Karpas-422 (cell line): ENCODE measurements around the gene CELF4. TPM values are rescaled to one million over a fixed set of nuclear protein-coding genes. Genes with fewer than 3 reads are reported as not detected.

Experiments
- DNase-seq: peaks from one replicate; pipeline ENCODE4 v3.0.0-alpha.2; 2015
- H2AFZ ChIP-seq: fragments of 200-600 bp; sonication (generic); 2 replicates; pipeline ENCODE4 v1.6.1; 2014; ENCODE audit warnings: antibody characterized with exemption, low read length, mixed read lengths
- H3K27ac ChIP-seq: fragments of 200-600 bp; sonication (generic); 2 replicates; pipeline ENCODE4 v1.5.1; 2014; ENCODE audit warnings: mild to moderate bottlenecking, low read length, moderate library complexity
- H3K27me3 ChIP-seq: fragments of 200-600 bp; sonication (generic); 2 replicates; pipeline ENCODE4 v1.6.1; 2014; ENCODE audit warnings: low read length, mixed read lengths
- H3K36me3 ChIP-seq: fragments of 200-600 bp; sonication (generic); 2 replicates; pipeline ENCODE4 v1.6.1; 2014; ENCODE audit warnings: low read length, mixed read lengths; ENCODE audit not compliant: insufficient read depth
- H3K4me1 ChIP-seq: fragments of 200-600 bp; sonication (generic); 2 replicates; pipeline ENCODE4 v1.6.1; 2014; ENCODE audit warnings: mild to moderate bottlenecking, low read length, mixed read lengths
- H3K4me2 ChIP-seq: fragments of 200-600 bp; sonication (generic); 2 replicates; pipeline ENCODE4 v1.6.1; 2014; ENCODE audit warnings: low read length, low read depth, mild to moderate bottlenecking; ENCODE audit not compliant: poor library complexity, severe bottlenecking
- H3K4me3 ChIP-seq: fragments of 200-600 bp; sonication (generic); 2 replicates; pipeline ENCODE4 v1.5.1; 2014; ENCODE audit warnings: mild to moderate bottlenecking, antibody characterized with exemption, low read length, mixed read lengths
- H3K79me2 ChIP-seq: fragments of 200-600 bp; sonication (generic); 2 replicates; pipeline ENCODE4 v1.6.1; 2014; ENCODE audit warnings: mild to moderate bottlenecking, low read length, mixed read lengths
- H3K9ac ChIP-seq: fragments of 200-600 bp; sonication (generic); 2 replicates; pipeline ENCODE4 v1.6.0; 2014; ENCODE audit warnings: low read length
- H3K9me2 ChIP-seq: fragments of 200-600 bp; sonication (generic), shearing (Covaris generic); replicated peaks from 2 replicates; pipeline ENCODE4 v1.6.0; 2014; ENCODE audit warnings: mild to moderate bottlenecking, low read length, moderate library complexity; ENCODE audit not compliant: insufficient read depth
- H3K9me3 ChIP-seq: fragments of 300-700, 200-600 bp; sonication (generic); 2 replicates; pipeline ENCODE4 v1.6.1; 2014; ENCODE audit warnings: low read length, mixed read lengths
- H4K20me1 ChIP-seq: fragments of 200-600 bp; sonication (generic); 2 replicates; pipeline ENCODE4 v1.6.1; 2014; ENCODE audit warnings: mild to moderate bottlenecking, antibody characterized with exemption, low read length, low read depth; ENCODE audit not compliant: insufficient read depth
- total RNA-seq: library from RNA; depleted of rRNA; stranded (reverse); fragments of >200 nt; shearing (Covaris generic); gene quantifications from 2 replicates; pipeline ENCODE4 v1.2.3, GENCODE V29; 2014; ENCODE audit warnings: low replicate concordance

Gene CELF4
- total RNA-seq, 1 experiment from 2014 or later = not detected

GRCh38 chr18:37275237-37275741 lies 290.3 kb downstream of the CELF4 start:
- DNase-seq = no peak
- H3K27me3 ChIP-seq = no peaks in the 10 kb centered on the region
- no peaks in the 10 kb centered on the region for H3K4me1 ChIP-seq
- H3K9me2 ChIP-seq = 0 out of 2 replicates have a peak, but pooled peaks cover 2% of the 10 kb centered on the region
- no peaks in the 10 kb centered on the region for H3K36me3 ChIP-seq
- H2AFZ ChIP-seq = no peak overlapping the region
- no peak overlapping the region for H3K4me2 ChIP-seq
- no peak overlapping the region for H3K27ac ChIP-seq
- H3K9me3 ChIP-seq = no peaks in the 10 kb centered on the region
- no peaks in the 10 kb centered on the region for H4K20me1 ChIP-seq
- H3K9ac ChIP-seq = no peak overlapping the region
- no peaks in the 10 kb centered on the region for H3K79me2 ChIP-seq
- no peak overlapping the region for H3K4me3 ChIP-seq

GRCh38 chr18:37274309-37275236 lies 291.0 kb downstream of the CELF4 start:
- Histone ChIP-seq H3K36me3 (no peaks in the 10 kb centered on the region), H3K9me2 (0 out of 2 replicates have a peak, but pooled peaks cover 4% of the 10 kb centered on the region), H3K4me1 (no peaks in the 10 kb centered on the region), H4K20me1 (no peaks in the 10 kb centered on the region), H3K27me3 (no peaks in the 10 kb centered on the region), H3K9ac (no peak overlapping the region), H3K4me2 (no peak overlapping the region), H2AFZ (no peak overlapping the region), H3K9me3 (no peaks in the 10 kb centered on the region), H3K27ac (no peak overlapping the region), H3K79me2 (no peaks in the 10 kb centered on the region), H3K4me3 (no peak overlapping the region)
- DNase-seq = no peak

GRCh38 chr18:37272841-37273240 lies 292.8 kb downstream of the CELF4 start:
- Histone ChIP-seq H3K9ac (no peak overlapping the region), H3K79me2 (no peaks in the 10 kb centered on the region), H3K36me3 (no peaks in the 10 kb centered on the region), H3K9me3 (no peaks in the 10 kb centered on the region), H2AFZ (no peak overlapping the region), H3K4me2 (no peak overlapping the region), H3K4me3 (no peak overlapping the region), H3K27me3 (no peaks in the 10 kb centered on the region), H3K27ac (no peak overlapping the region), H3K4me1 (peaks cover 10% of the 10 kb centered on the region), H4K20me1 (no peaks in the 10 kb centered on the region), H3K9me2 (0 out of 2 replicates have a peak, but pooled peaks cover 4% of the 10 kb centered on the region)
- DNase-seq = no peak

GRCh38 chr18:37272226-37272625 lies 293.4 kb downstream of the CELF4 start:
- H2AFZ ChIP-seq = no peak overlapping the region
- H3K27ac ChIP-seq = no peak overlapping the region
- no peaks in the 10 kb centered on the region for H3K79me2 ChIP-seq
- H3K4me3 ChIP-seq = no peak overlapping the region
- DNase-seq = no peak
- H3K4me1 ChIP-seq = peaks cover 10% of the 10 kb centered on the region
- 0 out of 2 replicates have a peak, but pooled peaks cover 4% of the 10 kb centered on the region for H3K9me2 ChIP-seq
- no peaks in the 10 kb centered on the region for H3K27me3 ChIP-seq
- H3K9me3 ChIP-seq = no peaks in the 10 kb centered on the region
- no peaks in the 10 kb centered on the region for H4K20me1 ChIP-seq
- H3K36me3 ChIP-seq = no peaks in the 10 kb centered on the region
- no peak overlapping the region for H3K9ac ChIP-seq
- no peak overlapping the region for H3K4me2 ChIP-seq

- 0 out of 2 replicates have a peak, but pooled peaks cover 4% of the 10 kb centered on the region for H3K9me2 ChIP-seq
- no peaks in the 10 kb centered on the region for H3K27me3 ChIP-seq
- H3K9ac ChIP-seq = no peak overlapping the region
- H3K4me3 ChIP-seq = no peak overlapping the region
- H3K4me1 ChIP-seq = peaks cover 10% of the 10 kb centered on the region
- no peak overlapping the region for H2AFZ ChIP-seq
- H3K4me2 ChIP-seq = no peak overlapping the region
- no peaks in the 10 kb centered on the region for H3K79me2 ChIP-seq
- H3K9me3 ChIP-seq = no peaks in the 10 kb centered on the region
- no peak for DNase-seq
- H4K20me1 ChIP-seq = no peaks in the 10 kb centered on the region
- H3K36me3 ChIP-seq = no peaks in the 10 kb centered on the region
- no peak overlapping the region for H3K27ac ChIP-seq
Observed at GRCh38 chr18:37270666-37271052, 294.9 kb downstream of the CELF4 start.

GRCh38 chr18:37270038-37270665 lies 295.4 kb downstream of the CELF4 start:
- peak; percentile 71 for DNase-seq
- H3K4me1 ChIP-seq = peaks cover 10% of the 10 kb centered on the region
- H3K9me3 ChIP-seq = no peaks in the 10 kb centered on the region
- 0 out of 2 replicates have a peak, but pooled peaks cover 4% of the 10 kb centered on the region for H3K9me2 ChIP-seq
- no peak overlapping the region for H3K9ac ChIP-seq
- H3K27ac ChIP-seq = no peak overlapping the region
- no peak overlapping the region for H3K4me3 ChIP-seq
- no peaks in the 10 kb centered on the region for H3K79me2 ChIP-seq
- no peaks in the 10 kb centered on the region for H3K27me3 ChIP-seq
- no peaks in the 10 kb centered on the region for H3K36me3 ChIP-seq
- no peak overlapping the region for H3K4me2 ChIP-seq
- no peak overlapping the region for H2AFZ ChIP-seq
- no peaks in the 10 kb centered on the region for H4K20me1 ChIP-seq

- H3K9ac ChIP-seq = no peak overlapping the region
- H3K9me2 ChIP-seq = 0 out of 2 replicates have a peak, but pooled peaks cover 4% of the 10 kb centered on the region
- H3K4me2 ChIP-seq = no peak overlapping the region
- H3K27me3 ChIP-seq = no peaks in the 10 kb centered on the region
- H4K20me1 ChIP-seq = no peaks in the 10 kb centered on the region
- no peak overlapping the region for H3K27ac ChIP-seq
- no peak overlapping the region for H3K4me3 ChIP-seq
- H3K4me1 ChIP-seq = peaks cover 10% of the 10 kb centered on the region
- DNase-seq = peak; percentile 54
- H3K36me3 ChIP-seq = no peaks in the 10 kb centered on the region
- no peaks in the 10 kb centered on the region for H3K9me3 ChIP-seq
- H3K79me2 ChIP-seq = no peaks in the 10 kb centered on the region
- no peak overlapping the region for H2AFZ ChIP-seq
Observed at GRCh38 chr18:37266290-37266689, 299.3 kb downstream of the CELF4 start.

GRCh38 chr18:37265382-37265781 lies 300.2 kb downstream of the CELF4 start:
- Histone ChIP-seq H2AFZ (no peak overlapping the region), H3K9me3 (no peaks in the 10 kb centered on the region), H3K9ac (no peak overlapping the region), H3K36me3 (no peaks in the 10 kb centered on the region), H3K4me1 (peaks cover 10% of the 10 kb centered on the region), H3K79me2 (no peaks in the 10 kb centered on the region), H4K20me1 (no peaks in the 10 kb centered on the region), H3K4me3 (no peak overlapping the region), H3K27ac (no peak overlapping the region), H3K4me2 (no peak overlapping the region), H3K27me3 (no peaks in the 10 kb centered on the region), H3K9me2 (0 out of 2 replicates have a peak, but pooled peaks cover 2% of the 10 kb centered on the region)
- DNase-seq = no peak
